NK-92 (cell line): ENCODE results near the gene APIP.

Source experiments
- DNase-seq: peaks from one replicate; lab custom pipeline; 2025; ENCODE audit not compliant: unreplicated experiment; lab: John Stamatoyannopoulos, UW

APIP gene, protein sequence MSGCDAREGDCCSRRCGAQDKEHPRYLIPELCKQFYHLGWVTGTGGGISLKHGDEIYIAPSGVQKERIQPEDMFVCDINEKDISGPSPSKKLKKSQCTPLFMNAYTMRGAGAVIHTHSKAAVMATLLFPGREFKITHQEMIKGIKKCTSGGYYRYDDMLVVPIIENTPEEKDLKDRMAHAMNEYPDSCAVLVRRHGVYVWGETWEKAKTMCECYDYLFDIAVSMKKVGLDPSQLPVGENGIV

DNA sequence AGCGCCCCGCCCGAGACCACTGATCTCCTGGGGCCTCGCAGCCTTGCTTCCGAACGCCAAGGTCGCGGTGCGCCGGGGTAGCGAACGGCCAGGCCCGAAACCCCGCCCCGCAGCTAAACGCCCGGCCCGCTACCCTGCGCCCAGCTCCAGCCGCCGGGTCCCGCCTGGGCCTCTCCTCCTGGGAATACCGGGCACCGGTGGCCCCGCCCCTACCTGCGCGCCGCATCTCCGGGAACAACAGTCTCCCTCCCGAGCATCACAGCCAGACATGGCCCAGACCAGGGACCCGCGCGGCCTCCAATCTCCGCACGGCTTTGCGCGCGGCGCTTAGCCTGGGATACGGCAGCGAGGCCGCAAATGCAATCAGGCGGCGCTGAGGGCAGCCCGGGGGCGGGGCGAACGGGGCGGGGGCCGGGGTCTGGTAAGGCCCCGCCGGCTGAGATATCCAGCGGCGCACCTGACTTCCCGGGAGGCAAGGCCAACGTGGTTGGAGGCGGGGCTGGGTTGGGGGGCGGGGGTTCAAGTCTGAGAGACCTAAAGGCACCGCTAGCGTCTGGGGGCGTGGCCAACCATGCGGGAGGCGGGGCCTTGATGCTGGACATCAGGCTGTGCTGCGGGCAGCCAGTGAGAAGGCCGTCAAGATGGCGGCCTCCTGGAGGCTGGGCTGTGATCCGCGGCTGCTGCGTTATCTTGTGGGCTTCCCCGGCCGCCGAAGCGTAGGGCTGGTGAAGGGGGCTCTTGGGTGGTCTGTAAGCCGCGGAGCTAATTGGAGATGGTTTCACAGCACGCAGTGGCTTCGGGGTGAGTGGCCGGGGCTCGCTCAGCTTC, at the start of gene APIP, which contains the start of gene PDHX:
TSS of gene APIP (minus strand) at position 365 of the 828 bp plus-strand sequence. CDS start at position 270, 95 bp downstream.
TSS of gene PDHX (plus strand) at position 604 of the 828 bp plus-strand sequence. CDS start at position 642, 38 bp downstream.
- DNase-seq = peak; percentile 65

DNA sequence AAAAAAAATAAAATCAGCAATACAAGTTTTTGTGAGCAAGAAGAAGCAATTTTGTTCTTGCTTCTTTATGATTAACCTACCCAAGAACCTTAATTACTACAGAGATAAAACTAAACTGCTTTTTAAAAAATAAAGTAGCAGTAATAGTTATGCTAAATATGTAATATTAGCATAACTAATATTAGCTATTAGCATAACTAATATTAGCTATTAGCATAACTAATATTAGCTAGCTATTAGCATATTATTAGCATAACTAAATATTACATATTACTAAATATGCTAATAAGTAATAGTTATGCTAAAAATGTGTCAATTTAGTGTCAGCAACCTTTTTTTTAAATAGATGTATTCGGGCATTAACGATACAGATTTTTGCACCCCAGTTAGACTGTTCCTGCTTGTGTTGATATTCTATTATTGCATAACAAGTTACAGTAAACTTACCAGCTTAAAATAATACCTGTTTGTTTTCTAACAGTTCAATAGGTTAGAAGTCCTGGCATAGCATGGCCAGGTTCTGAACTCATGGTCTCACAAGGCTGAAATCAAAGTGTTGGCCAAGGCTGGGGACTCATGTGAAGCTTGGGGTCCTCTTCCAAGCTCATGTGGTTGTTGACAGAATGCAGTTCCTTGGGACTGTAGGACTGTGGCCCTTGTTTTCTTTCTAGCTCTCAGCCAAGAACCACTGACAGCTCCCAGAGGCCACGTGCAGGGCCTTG, 48.6 kb upstream of the APIP start:
- no peak for DNase-seq

DNA sequence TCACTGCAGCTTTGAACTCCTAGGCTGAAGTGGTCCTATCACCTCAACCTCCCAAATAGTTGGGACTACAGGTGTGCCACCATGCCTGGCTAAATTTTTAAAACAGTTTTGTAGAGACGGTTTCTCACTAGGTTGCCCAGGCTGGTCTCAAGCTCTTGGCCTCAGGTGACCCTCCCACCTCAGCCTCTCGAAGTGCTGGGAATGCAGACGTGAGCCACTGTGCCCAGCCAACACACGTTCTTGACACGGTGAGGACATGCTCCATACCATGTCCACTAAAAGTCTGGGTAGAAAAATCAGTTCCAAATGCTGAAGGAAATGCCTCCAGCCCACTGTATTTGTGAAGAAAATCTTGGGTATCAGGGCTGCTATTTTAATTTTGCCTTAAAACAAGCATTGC, 47.2 kb upstream of the APIP start:
- no peak for DNase-seq

DNA sequence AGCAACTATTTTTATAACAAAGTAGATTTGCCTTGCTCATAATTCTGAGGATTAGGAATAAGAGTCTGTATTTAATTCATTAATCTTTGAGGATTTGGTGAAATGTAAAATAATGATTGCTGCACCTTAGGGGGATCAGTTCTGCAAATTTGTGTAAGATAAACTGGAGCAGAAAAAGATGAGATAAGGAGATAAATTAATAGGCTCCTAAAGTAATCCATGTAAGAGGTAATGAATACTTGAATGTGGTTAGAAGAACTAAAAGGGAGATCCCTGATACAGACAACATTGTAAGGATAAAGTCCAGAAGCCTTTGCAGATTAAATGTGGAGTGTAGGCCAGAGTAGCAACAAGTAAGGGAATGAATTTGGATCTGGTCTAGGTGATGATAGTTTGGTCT, 45.9 kb upstream of the APIP start:
- DNase-seq = no peak

DNA sequence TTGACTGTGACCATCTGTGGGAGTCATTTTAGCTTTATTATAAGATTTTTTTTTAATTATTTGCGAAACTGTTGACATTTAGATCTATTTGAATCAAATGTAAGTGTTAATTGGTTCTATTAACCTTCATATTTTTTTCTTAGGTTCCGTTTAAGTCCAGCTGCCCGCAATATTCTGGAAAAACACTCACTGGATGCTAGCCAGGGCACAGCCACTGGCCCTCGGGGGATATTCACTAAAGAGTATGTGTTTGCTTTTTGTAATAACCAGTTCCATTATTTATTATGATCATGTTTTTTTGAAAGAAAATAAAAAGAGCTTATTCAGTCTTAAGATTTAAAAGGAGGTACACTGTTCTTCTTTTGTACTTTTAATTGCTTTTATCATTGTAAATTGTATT, 44.1 kb upstream of the APIP start:
- DNase-seq = no peak

DNA sequence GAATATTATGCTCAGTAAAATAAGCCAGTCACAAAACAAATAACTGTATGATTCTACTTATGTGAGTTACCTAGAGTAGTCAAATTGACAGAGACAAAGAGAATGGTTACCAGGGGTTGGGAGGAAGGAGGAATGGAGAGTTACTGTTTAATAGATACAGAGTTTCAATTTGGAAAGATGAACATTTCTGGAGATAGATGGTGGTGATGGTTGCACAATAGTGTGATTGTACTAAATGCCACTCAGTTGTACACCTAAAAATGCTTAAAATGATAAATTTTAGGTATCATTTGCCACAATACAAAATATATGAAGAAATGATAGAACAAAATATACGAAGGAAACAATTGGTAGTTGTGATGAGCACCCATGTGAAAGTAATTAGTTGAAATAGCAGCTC, 43.6 kb upstream of the APIP start:
- DNase-seq = no peak

DNA sequence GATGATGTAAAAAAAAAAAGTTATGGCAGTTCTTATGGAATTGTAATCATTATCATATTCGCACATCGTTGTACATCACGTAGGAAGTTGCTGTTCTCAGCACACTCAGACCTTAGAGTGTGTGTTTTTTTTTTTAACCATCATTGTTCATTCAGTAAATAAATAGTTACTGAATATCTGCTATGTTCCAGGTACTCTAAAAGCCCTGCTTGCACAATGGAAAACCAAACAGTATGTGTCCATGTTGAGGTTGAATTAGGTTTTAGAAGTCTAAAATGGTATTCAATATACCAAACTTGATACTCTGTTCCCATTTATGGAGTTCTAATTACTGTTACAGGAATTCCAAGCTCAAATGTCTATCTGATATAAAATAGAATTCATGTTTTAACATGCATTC, 41.4 kb upstream of the APIP start:
- DNase-seq = no peak

DNA sequence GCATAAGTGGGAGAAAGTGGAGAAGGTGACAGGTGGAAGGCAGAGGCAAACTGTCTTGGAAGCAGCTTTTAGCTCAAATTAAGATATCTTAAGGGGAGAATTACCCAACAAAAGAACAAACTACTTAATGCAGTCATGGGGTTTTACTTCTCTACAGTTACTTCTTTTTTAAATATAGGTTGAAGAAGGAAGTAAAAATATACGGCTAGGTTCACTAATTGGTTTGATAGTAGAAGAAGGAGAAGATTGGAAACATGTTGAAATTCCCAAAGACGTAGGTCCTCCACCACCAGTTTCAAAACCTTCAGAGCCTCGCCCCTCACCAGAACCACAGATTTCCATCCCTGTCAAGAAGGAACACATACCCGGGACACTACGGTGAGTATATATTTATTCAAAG, 41.0 kb upstream of the APIP start:
- no peak for DNase-seq

DNA sequence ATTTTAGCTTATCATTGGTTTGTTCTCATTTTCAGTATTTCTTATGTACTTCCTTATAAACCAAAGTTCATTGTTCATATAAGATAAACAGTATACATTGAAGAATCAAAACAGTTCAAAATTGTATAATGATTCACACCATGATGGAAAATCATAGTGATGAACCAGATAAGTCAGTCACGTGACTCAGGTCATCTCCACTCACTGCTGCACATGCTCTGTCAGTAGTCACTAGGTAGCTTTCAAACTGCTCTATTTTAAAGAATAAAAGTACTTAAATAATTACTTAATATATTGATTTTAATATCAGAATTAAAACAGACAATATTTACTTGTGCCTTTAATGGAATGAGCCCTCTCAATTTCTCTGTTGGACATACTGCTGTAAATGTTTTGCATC, 37.8 kb upstream of the APIP start:
- DNase-seq = no peak

DNA sequence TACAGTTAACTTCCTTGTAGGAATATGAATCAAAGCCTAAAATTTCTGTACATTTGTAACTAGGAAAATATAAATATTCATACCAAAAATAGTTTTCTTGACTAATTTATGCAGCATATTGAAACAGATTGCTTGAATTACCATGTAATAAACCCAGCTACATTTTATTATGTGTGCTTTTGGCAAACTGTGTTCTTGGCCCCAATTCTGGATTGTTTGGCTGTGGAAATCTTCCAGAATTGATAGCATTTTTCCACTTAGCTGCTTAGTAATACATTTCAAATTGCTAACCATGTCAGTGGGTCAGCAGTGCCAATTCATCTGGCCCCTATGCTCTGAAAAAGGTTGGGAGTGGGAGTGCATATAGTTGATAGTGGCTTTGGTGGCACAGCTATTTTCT, 32.5 kb upstream of the APIP start:
- DNase-seq = no peak

DNA sequence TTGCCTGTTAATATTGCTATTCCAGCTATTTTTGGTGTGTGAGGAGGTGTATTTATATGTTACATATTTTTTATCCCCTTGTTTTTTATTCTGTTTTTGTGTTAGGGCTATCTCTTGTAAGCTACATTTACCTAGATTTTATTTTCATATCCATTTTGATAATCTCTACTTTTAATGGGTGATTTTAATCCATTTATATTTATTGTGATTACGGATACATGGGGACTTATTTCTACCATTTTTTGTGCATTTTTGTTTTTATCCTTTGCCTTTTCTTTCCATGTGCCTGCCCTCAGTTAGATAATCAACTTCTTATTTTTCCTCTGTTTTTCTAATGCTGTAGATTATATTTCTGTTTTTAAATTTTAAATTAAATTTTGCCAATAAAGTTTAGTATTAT, 28.5 kb upstream of the APIP start:
- DNase-seq = no peak

DNA sequence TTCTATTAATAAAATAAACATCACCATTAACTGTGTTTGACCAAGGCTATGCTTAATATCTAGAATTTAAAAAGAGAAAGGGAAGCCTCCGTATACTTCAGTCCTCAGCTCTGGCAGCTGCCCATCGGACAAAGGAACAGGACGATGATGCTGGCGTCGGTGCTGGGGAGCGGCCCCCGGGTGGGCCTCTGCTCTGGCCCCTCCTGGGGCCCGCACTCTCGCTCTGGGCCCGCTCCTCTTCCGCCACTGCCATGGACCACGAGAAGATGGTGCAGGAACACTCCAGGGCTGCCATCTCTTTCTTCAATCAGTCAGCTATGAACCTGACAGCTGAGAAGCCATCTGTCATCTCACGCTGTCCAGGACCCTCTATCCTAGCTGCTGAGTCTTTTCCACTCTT, 25.5 kb upstream of the APIP start:
- DNase-seq = no peak

DNA sequence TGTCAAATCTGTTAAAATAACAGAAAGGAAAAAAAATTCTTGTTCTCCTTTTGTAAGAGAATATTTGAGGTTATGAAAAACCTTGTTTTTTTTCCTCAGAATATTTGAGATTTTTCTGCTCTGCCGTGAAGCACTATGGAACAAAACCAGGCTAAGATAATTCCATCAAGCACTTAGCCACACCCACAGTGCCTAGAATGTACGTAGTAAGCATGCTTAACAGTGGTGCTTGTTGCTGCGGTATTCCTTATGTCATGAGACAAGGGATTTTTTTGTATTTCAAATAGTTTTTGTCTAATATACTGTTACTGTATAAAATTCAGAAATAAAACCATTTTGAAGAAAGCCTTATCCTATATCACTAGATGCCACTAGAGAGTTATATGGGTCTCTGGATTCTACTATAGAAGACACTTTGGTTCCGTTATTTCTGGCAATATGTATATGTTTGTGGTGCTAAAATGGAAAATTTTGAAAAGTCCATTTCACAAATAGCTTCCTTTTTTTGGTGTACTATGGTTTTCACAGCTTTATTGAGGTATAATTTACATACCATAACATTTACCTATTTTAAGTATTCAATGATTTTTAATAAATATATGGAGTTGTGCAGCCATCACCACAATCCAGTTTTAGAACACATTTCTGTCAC, 24.0 kb upstream of the APIP start:
- DNase-seq = no peak

DNA sequence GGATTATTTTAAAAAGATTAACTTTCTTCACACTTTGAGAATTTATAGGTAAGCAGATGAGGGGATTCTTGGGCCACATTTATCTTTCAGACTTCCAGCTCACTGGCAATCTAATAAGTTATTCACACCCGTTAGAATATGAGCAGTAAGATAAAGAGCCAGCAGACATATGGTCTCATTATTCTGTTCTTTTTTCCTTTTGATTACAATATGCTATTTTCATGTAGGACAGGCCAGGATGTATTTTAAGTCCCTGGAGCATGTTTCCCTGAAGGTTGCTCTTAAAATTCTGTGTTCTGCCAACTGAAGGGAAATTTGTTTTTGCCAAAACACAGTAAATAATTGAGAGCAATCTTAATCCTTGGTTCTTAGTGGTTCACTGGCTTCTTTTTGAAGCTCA, 22.4 kb upstream of the APIP start:
- no peak for DNase-seq

DNA sequence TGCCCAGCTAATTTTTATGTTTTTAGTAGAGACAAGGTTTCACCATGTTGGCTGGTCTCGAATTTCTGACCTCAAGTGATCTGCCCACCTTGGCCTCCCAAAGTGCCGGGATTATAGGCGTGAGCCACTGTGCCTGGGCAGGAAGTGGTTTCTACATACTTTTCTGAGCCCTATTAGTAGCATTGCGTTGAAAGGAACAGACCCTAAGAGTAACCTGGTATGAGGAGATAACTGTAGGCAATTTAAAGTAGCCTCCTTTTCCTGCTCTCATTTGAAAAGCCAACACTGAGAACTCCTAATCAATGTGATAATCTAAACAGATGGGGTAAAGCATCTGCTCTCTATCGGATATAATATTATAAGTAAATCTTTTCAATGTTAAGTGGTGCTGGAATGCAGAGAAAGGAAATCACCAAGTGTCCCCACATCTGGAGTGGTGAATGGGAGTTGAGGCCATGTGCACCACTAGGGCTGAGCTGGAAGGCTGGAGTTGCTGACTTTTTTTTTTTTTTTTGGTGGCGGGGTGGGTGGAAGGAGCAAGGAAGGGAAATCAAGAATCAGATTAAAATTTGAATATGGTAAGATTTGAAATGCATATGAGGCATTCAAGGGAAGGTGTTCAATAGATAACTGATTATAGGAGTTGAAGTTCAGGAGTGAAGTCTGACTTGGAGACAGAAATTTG, 20.9 kb upstream of the APIP start:
- no peak for DNase-seq

DNA sequence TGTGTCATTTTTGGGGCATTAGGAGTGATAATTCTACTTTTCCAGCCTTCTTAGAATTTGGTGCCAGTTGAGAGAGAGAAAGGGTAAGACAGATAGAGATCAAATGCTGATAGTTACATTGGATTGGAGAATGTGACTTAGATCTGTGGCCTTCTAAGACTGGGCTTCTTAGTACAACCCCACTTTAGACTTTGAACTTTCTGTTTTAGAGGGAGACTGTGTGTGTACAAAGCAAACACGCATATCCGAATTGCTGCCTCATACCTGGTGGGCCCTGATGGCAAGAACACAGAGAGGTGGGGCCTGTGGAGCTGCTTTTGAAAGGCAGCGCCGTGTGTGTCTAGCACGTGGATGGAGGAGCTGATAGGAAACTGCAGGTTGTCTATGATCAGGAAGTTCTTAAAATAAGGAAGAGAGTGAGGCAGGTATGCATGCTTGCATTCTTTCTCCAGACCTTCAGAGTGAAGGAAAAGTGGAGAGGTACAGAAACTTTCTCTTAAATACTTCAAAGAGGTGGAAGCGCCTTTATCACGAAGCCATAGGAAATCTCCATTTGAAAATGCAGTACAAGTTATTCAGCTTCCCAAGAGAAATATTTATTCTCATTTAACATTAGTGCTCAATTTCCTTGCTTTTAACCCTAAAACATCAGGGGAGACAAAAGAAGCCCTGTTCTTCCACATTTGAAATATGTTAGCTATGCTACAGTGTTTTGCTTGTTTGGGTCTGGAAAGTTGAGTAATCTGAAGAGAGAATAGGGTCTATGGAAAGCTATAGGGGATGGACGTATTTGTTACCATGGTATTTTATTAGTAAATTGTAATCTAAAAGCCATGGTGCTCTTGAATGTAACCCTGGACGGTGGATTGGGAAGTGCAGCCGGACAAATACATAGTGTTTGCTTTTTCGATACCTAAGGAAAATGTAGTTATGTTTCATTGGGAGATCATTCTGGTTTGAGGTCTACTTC, 13.9 kb upstream of the APIP start:
- no peak for DNase-seq

DNA sequence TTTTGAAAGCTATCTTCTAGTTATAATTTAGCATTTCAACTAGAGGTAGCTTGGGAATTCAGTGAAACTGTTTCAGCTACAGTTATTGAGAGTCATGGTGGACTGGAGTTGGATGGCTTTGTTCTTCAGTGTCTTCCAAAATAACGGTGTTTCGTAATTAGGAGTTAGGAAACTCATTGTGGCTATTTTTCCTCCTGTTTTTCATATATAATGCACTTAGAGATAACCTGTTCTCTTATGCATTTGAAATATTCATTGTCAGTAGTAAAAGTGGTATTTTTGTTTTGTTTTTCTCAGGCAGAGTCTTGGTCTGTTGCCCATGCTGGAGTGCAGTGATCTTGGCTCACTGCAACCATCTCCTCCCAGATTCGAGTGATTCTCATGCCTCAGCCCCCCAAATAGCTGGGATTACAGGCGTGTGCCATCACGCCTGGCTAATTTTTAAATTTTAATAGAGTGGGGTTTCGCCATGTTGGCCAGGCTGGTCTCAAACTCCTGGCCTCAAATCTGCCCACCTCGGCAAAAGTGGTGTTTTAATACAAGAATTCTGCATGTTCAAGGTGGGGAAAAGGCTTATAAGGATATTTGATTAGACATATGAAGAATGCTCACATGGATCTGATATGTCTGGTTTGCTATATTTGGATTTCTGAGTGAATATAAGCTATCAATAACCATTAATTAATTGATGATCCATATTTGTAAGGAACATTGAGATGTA, 12.9 kb upstream of the APIP start:
- DNase-seq = no peak

DNA sequence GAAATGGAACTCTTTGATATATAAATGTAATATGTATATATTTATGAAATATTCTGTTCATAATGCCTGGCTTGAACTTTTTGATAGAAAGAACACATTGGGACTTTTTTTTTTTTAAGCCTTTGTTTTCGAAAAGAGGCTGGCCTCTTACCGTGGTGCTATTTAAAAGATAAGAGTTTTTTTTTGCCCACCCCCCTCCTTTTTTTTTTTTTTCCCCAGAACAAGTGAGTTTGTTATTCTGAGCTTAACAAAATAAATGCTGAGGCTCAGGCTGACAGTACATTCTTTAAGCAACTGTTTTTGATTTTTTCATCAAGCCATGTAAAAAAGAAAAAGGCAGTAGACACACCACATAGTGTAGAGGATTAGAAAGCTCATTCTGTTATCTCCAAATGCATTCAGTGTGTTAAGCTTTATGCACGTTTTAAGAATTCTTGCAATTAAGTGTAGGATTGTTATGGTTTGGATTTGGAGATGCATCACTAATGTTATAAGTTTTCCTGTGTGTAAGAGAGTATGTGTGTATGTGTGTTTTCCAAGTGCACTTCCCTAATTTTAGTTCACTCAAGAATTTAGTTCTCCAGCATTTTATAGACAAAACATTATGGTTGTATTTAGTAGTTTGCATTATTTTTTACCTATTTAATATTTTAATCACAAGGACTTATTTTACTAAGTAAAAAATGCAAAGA, 12.2 kb upstream of the APIP start:
- no peak for DNase-seq

DNA sequence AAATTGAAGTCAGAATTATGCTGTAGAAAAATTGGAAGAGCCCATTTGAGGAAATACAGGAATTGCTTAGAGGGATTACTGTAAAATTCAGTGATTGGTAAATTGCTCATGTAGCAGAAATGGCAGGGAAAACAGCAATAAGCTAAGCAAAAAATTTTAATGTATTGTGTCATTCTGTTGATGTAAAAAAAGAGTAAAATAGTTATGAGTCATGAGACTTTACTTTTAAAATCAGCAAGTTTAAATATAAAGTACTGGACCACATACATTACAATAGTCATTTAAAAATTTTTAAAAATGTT, 10.6 kb upstream of the APIP start:
- DNase-seq = no peak
